Neural cell (in vitro differentiated cells): ENCODE data around the gene FBXO3.

Experiments
- EP300 ChIP-seq: fragments of 450-650 bp; conservative IDR thresholded peaks from 2 replicates; pipeline ENCODE4 v1.6.1; 2014; ENCODE audit warnings: antibody characterized with exemption, mild to moderate bottlenecking, moderate library complexity; ENCODE audit not compliant: poor library complexity, severe bottlenecking
- EZH2 ChIP-seq: fragments of 200-600, 300-800 bp; shearing (Covaris generic), sonication (generic); IDR thresholded peaks from 2 replicates; pipeline ENCODE4 v1.6.1; 2014; ENCODE audit warnings: antibody characterized with exemption, low read length, borderline replicate concordance, mild to moderate bottlenecking; ENCODE audit not compliant: insufficient read depth, poor library complexity, severe bottlenecking
- MXI1 ChIP-seq: fragments of 450-650 bp; conservative IDR thresholded peaks from 2 replicates; pipeline ENCODE4 v1.6.1; 2014; ENCODE audit warnings: antibody characterized with exemption, mild to moderate bottlenecking; ENCODE audit not compliant: poor library complexity, severe bottlenecking
- RAD21 ChIP-seq: fragments of 450-650 bp; conservative IDR thresholded peaks from 2 replicates; pipeline ENCODE4 v1.6.1; 2014; ENCODE audit warnings: antibody characterized with exemption, mild to moderate bottlenecking, moderate library complexity
- TF ChIP-seq, protein P1 (sequence below): fragments of 450-650 bp; IDR thresholded peaks from 2 replicates; pipeline ENCODE4 v1.5.1; 2014; ENCODE audit warnings: antibody characterized with exemption, mild to moderate bottlenecking, moderate library complexity; ENCODE audit not compliant: poor library complexity, severe bottlenecking

DNA sequence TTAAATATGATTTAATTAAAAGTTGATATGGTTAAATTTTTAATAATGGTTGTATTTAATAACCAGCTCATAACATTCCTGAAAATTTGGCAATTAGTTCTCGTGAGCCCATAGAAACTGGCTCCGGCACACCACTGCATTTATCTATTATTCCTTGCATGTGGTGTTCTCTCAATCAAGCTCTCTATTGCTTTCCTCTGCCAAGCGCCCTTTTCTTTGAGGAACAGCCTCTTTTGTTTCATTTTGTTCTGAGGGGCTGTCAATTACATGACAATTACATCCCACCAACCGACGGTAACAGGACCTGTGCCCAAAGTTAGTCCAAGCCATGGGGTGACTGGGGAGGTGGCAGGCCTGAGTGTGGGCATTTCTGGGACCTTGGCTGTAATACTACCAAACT lies 81.8 kb downstream of the FBXO3 start:
- TF ChIP-seq, protein P1, sequence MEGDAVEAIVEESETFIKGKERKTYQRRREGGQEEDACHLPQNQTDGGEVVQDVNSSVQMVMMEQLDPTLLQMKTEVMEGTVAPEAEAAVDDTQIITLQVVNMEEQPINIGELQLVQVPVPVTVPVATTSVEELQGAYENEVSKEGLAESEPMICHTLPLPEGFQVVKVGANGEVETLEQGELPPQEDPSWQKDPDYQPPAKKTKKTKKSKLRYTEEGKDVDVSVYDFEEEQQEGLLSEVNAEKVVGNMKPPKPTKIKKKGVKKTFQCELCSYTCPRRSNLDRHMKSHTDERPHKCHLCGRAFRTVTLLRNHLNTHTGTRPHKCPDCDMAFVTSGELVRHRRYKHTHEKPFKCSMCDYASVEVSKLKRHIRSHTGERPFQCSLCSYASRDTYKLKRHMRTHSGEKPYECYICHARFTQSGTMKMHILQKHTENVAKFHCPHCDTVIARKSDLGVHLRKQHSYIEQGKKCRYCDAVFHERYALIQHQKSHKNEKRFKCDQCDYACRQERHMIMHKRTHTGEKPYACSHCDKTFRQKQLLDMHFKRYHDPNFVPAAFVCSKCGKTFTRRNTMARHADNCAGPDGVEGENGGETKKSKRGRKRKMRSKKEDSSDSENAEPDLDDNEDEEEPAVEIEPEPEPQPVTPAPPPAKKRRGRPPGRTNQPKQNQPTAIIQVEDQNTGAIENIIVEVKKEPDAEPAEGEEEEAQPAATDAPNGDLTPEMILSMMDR = no peak
- TF ChIP-seq EZH2 (no peak), MXI1 (no peak), EP300 (no peak), RAD21 (no peak)
